Central memory CD8-positive, alpha-beta T cell (primary cell): ENCODE data around the gene DNAJB13.

Source experiments
- ATAC-seq: fragments of 150-1000 bp; cut with Tn5 transposase; replicated peaks from 2 replicates; pipeline ENCODE4 v1.10.0; 2022; ENCODE audit warnings: mild to moderate bottlenecking, moderate FRiP score, moderate number of reproducible peaks; ENCODE audit not compliant: poor library complexity, severe bottlenecking; ENCODE audit errors: extremely low read depth
- DNase-seq, 2 donors: peaks; one replicate each; pipeline ENCODE4 v3.0.0; 2021; ENCODE audit warnings: low spot score in 2 of 2
- H3K27ac Mint-ChIP-seq: one replicate; pipeline ENCODE4 v1.8.0; 2022; ENCODE audit warnings: low read depth, mild to moderate bottlenecking, moderate library complexity, mixed read lengths
- H3K27me3 Mint-ChIP-seq: one replicate; pipeline ENCODE4 v1.8.0; 2022; ENCODE audit warnings: mixed read lengths
- H3K36me3 Mint-ChIP-seq: one replicate; pipeline ENCODE4 v1.8.0; 2022; ENCODE audit warnings: mild to moderate bottlenecking, moderate library complexity, mixed read lengths; ENCODE audit not compliant: insufficient read depth
- H3K4me1 Mint-ChIP-seq: one replicate; pipeline ENCODE4 v1.8.0; 2022; ENCODE audit warnings: mixed read lengths
- H3K4me3 Mint-ChIP-seq: one replicate; pipeline ENCODE4 v1.8.0; 2022; ENCODE audit warnings: mild to moderate bottlenecking, moderate library complexity, mixed read lengths
- H3K9me3 Mint-ChIP-seq: one replicate; pipeline ENCODE4 v1.8.0; 2022; ENCODE audit warnings: mixed read lengths

Gene DNAJB13

GRCh38 chr11:73939096-73939495, 11.7 kb upstream of the DNAJB13 start:
- DNase-seq (no peak), ATAC-seq (no peak)
- H3K27ac Mint-ChIP-seq, result no peak overlapping the region

GRCh38 chr11:73940801-73941570, 9.8 kb upstream of the DNAJB13 start:
- ATAC-seq, result no peak
- Mint-ChIP-seq H3K36me3 (peaks cover 2% of the 10 kb centered on the region), H3K27me3 (no peaks in the 10 kb centered on the region), H3K4me1 (no peaks in the 10 kb centered on the region), H3K27ac (no peak overlapping the region), H3K9me3 (no peaks in the 10 kb centered on the region), H3K4me3 (no peak overlapping the region)
- no peak for DNase-seq

More at GRCh38 chr11:73939096-73939495, 11.7 kb upstream of the DNAJB13 start:
- Mint-ChIP-seq H3K27me3 (no peaks in the 10 kb centered on the region), H3K9me3 (no peaks in the 10 kb centered on the region), H3K4me3 (no peak overlapping the region), H3K36me3 (peaks cover 2% of the 10 kb centered on the region), H3K4me1 (no peaks in the 10 kb centered on the region)

- DNase-seq (no peak), ATAC-seq (no peak)
- H3K27me3 Mint-ChIP-seq, result peaks cover 7% of the 10 kb centered on the region
- no peak overlapping the region for H3K27ac Mint-ChIP-seq
- H3K9me3 Mint-ChIP-seq, result no peaks in the 10 kb centered on the region
- H3K36me3 Mint-ChIP-seq, result peaks cover 2% of the 10 kb centered on the region
- H3K4me1 Mint-ChIP-seq, result no peaks in the 10 kb centered on the region
- H3K4me3 Mint-ChIP-seq, result no peak overlapping the region
Measured at GRCh38 chr11:73942010-73942409, 8.8 kb upstream of the DNAJB13 start.

- no peaks in the 10 kb centered on the region for H3K9me3 Mint-ChIP-seq
- H3K4me1 Mint-ChIP-seq, result no peaks in the 10 kb centered on the region
- H3K27ac Mint-ChIP-seq, result no peak overlapping the region
- no peak overlapping the region for H3K4me3 Mint-ChIP-seq
- DNase-seq (no peak), ATAC-seq (no peak)
- H3K27me3 Mint-ChIP-seq, result peaks cover 7% of the 10 kb centered on the region
- peaks cover 2% of the 10 kb centered on the region for H3K36me3 Mint-ChIP-seq
Measured at GRCh38 chr11:73944085-73944484, 6.7 kb upstream of the DNAJB13 start.

- no peaks in the 10 kb centered on the region for H3K4me1 Mint-ChIP-seq
- H3K27me3 Mint-ChIP-seq, result peaks cover 7% of the 10 kb centered on the region
- ATAC-seq (no peak), DNase-seq (no peak)
- H3K9me3 Mint-ChIP-seq, result no peaks in the 10 kb centered on the region
- H3K36me3 Mint-ChIP-seq, result peaks cover 2% of the 10 kb centered on the region
- no peak overlapping the region for H3K4me3 Mint-ChIP-seq
- H3K27ac Mint-ChIP-seq, result no peak overlapping the region
Measured at GRCh38 chr11:73944901-73945300, 5.9 kb upstream of the DNAJB13 start.

- Mint-ChIP-seq H3K4me3 (no peak overlapping the region), H3K9me3 (no peaks in the 10 kb centered on the region), H3K36me3 (peaks cover 2% of the 10 kb centered on the region), H3K4me1 (no peaks in the 10 kb centered on the region), H3K27me3 (peaks cover 7% of the 10 kb centered on the region), H3K27ac (no peak overlapping the region)
- DNase-seq (no peak), ATAC-seq (no peak)
Measured at GRCh38 chr11:73945396-73945795, 5.4 kb upstream of the DNAJB13 start.

GRCh38 chr11:73946798-73947458, 3.9 kb upstream of the DNAJB13 start:
- H3K27me3 Mint-ChIP-seq, result peaks cover 7% of the 10 kb centered on the region
- H3K4me3 Mint-ChIP-seq, result no peak overlapping the region
- H3K36me3 Mint-ChIP-seq, result no peaks in the 10 kb centered on the region
- H3K27ac Mint-ChIP-seq, result no peak overlapping the region
- no peaks in the 10 kb centered on the region for H3K9me3 Mint-ChIP-seq
- no peak for DNase-seq
- ATAC-seq, result no peak
- H3K4me1 Mint-ChIP-seq, result no peaks in the 10 kb centered on the region

GRCh38 chr11:73949246-73949645, 1.6 kb upstream of the DNAJB13 start:
- Mint-ChIP-seq H3K36me3 (no peaks in the 10 kb centered on the region), H3K4me1 (no peaks in the 10 kb centered on the region), H3K9me3 (no peaks in the 10 kb centered on the region), H3K27me3 (peaks cover 7% of the 10 kb centered on the region), H3K4me3 (no peak overlapping the region), H3K27ac (peak overlapping the region; percentile 45)
- no peak for DNase-seq
- no peak for ATAC-seq

- H3K27ac Mint-ChIP-seq, result no peak overlapping the region
- H3K9me3 Mint-ChIP-seq, result no peaks in the 10 kb centered on the region
- H3K36me3 Mint-ChIP-seq, result no peaks in the 10 kb centered on the region
- no peaks in the 10 kb centered on the region for H3K4me1 Mint-ChIP-seq
- peaks cover 7% of the 10 kb centered on the region for H3K27me3 Mint-ChIP-seq
- DNase-seq, result no peak
- ATAC-seq, result no peak
- H3K4me3 Mint-ChIP-seq, result no peak overlapping the region
Measured at GRCh38 chr11:73949912-73950311, 914 bp upstream of the DNAJB13 start.

GRCh38 chr11:73951797-73952196, 971 bp downstream of the DNAJB13 start:
- no peak for ATAC-seq
- peaks cover 13% of the 10 kb centered on the region for H3K27me3 Mint-ChIP-seq
- no peak for DNase-seq
- no peaks in the 10 kb centered on the region for H3K4me1 Mint-ChIP-seq
- no peak overlapping the region for H3K4me3 Mint-ChIP-seq
- H3K27ac Mint-ChIP-seq, result no peak overlapping the region
- H3K36me3 Mint-ChIP-seq, result no peaks in the 10 kb centered on the region
- no peaks in the 10 kb centered on the region for H3K9me3 Mint-ChIP-seq

GRCh38 chr11:73956876-73957653, 6.2 kb downstream of the DNAJB13 start:
- H3K9me3 Mint-ChIP-seq, result no peaks in the 10 kb centered on the region
- H3K27ac Mint-ChIP-seq, result no peak overlapping the region
- H3K4me3 Mint-ChIP-seq, result no peak overlapping the region
- no peak for ATAC-seq
- no peaks in the 10 kb centered on the region for H3K4me1 Mint-ChIP-seq
- peaks cover 32% of the 10 kb centered on the region for H3K27me3 Mint-ChIP-seq
- DNase-seq, result no peak
- peaks cover under 1% of the 10 kb centered on the region for H3K36me3 Mint-ChIP-seq

GRCh38 chr11:73957654-73958361, 7.0 kb downstream of the DNAJB13 start:
- no peak for ATAC-seq
- no peak overlapping the region for H3K4me3 Mint-ChIP-seq

More at GRCh38 chr11:73957654-73958361, 7.0 kb downstream of the DNAJB13 start:
- no peaks in the 10 kb centered on the region for H3K9me3 Mint-ChIP-seq
- H3K27ac Mint-ChIP-seq, result no peak overlapping the region
- DNase-seq, result no peak
- H3K36me3 Mint-ChIP-seq, result peaks cover 1% of the 10 kb centered on the region
- peaks cover 32% of the 10 kb centered on the region for H3K27me3 Mint-ChIP-seq
- H3K4me1 Mint-ChIP-seq, result no peaks in the 10 kb centered on the region
